Mucosa of rectum (tissue), 2 donors: ENCODE data around the gene SPAG6.
"Not testable (repeated sequence)": the region's sequence is repeated elsewhere in the genome, so short reads cannot be mapped to it uniquely, and the experiment has no call there.

Experiments used
- H3K27ac ChIP-seq, 2 donors: one replicate each; pipeline ENCODE4 v1.7.0; 2013; ENCODE audit warnings: inconsistent platforms in 2 of 2, low read depth in 2 of 2, low read length in 2 of 2
- H3K27me3 ChIP-seq, 2 donors: one replicate each; pipeline ENCODE4 v1.7.0; 2013; ENCODE audit warnings: low read length in 2 of 2; ENCODE audit not compliant: control insufficient read depth in 2 of 2, insufficient read depth in 2 of 2
- H3K36me3 ChIP-seq, 2 donors: one replicate each; pipeline ENCODE4 v1.7.0; 2013; ENCODE audit warnings: low read length in 2 of 2; ENCODE audit not compliant: control insufficient read depth in 2 of 2, insufficient read depth in 2 of 2
- H3K4me1 ChIP-seq, 2 donors: one replicate each; pipeline ENCODE4 v1.7.0; 2013; ENCODE audit warnings: low read length in 2 of 2, mild to moderate bottlenecking in 1 of 2; ENCODE audit not compliant: control insufficient read depth in 2 of 2, insufficient read depth in 2 of 2
- H3K4me3 ChIP-seq, 2 donors: one replicate each; pipeline ENCODE4 v1.7.0; 2013; ENCODE audit warnings: low read length in 2 of 2
- H3K9ac ChIP-seq, 2 donors: one replicate each; pipeline ENCODE4 v1.7.0; 2013; ENCODE audit warnings: low read length in 2 of 2, low read depth in 1 of 2, mild to moderate bottlenecking in 1 of 2
- H3K9me3 ChIP-seq, 2 donors: one replicate each; pipeline ENCODE4 v1.7.0; 2013; ENCODE audit warnings: low read length in 2 of 2; ENCODE audit not compliant: control insufficient read depth in 2 of 2
- donor health status: healthy.
- donor health status: Normal muscosa, but diverticular disease.

SPAG6 gene

GRCh38 chr10:22351131-22351703 is 5.9 kb downstream of the SPAG6 start:
- H3K4me3 ChIP-seq: no peak overlapping the region
- H3K27ac ChIP-seq: no peak overlapping the region
- H3K9me3 ChIP-seq: no peaks in the 10 kb centered on the region
- no peak overlapping the region for H3K9ac ChIP-seq
- no peaks in the 10 kb centered on the region for H3K36me3 ChIP-seq
- no peaks in the 10 kb centered on the region for H3K4me1 ChIP-seq
- peaks cover 1 to 6% of the 10 kb centered on the region in 2 donors for H3K27me3 ChIP-seq

- H3K4me3 ChIP-seq: no peak overlapping the region
Observed at GRCh38 chr10:22356324-22356873, 11.1 kb downstream of the SPAG6 start.

GRCh38 chr10:22357770-22358169 is 12.5 kb downstream of the SPAG6 start:
- H3K27ac ChIP-seq, H3K36me3 ChIP-seq, H3K4me3 ChIP-seq, H3K9ac ChIP-seq, H3K9me3 ChIP-seq, H3K4me1 ChIP-seq, H3K27me3 ChIP-seq: not testable (repeated sequence)

More at GRCh38 chr10:22356324-22356873, 11.1 kb downstream of the SPAG6 start:
- Histone ChIP-seq H3K36me3 (no peaks in the 10 kb centered on the region), H3K9me3 (no peaks in the 10 kb centered on the region), H3K9ac (no peak overlapping the region), H3K27me3 (no peaks in the 10 kb centered on the region), H3K4me1 (no peaks in the 10 kb centered on the region), H3K27ac (no peak overlapping the region)

- Histone ChIP-seq H3K27ac (no peak overlapping the region), H3K9me3 (no peaks in the 10 kb centered on the region), H3K4me1 (no peaks in the 10 kb centered on the region), H3K36me3 (no peaks in the 10 kb centered on the region), H3K9ac (no peak overlapping the region), H3K27me3 (peaks cover 0 to 2% of the 10 kb centered on the region in 2 donors), H3K4me3 (no peak overlapping the region)
Observed at GRCh38 chr10:22363305-22363704, 18.0 kb downstream of the SPAG6 start.

- no peaks in the 10 kb centered on the region for H3K4me1 ChIP-seq
- no peaks in the 10 kb centered on the region for H3K9me3 ChIP-seq
Observed at GRCh38 chr10:22364407-22365140, 19.3 kb downstream of the SPAG6 start.

GRCh38 chr10:22365233-22365632 is 19.9 kb downstream of the SPAG6 start:
- H3K27me3 ChIP-seq: peaks cover 0 to 2% of the 10 kb centered on the region in 2 donors
- H3K4me3 ChIP-seq: no peak overlapping the region
- no peak overlapping the region for H3K9ac ChIP-seq
- H3K27ac ChIP-seq: no peak overlapping the region
- H3K36me3 ChIP-seq: no peaks in the 10 kb centered on the region
- no peaks in the 10 kb centered on the region for H3K9me3 ChIP-seq
- no peaks in the 10 kb centered on the region for H3K4me1 ChIP-seq

More at GRCh38 chr10:22364407-22365140, 19.3 kb downstream of the SPAG6 start:
- no peaks in the 10 kb centered on the region for H3K36me3 ChIP-seq
- no peak overlapping the region for H3K9ac ChIP-seq
- H3K4me3 ChIP-seq: no peak overlapping the region
- H3K27me3 ChIP-seq: peaks cover 0 to 2% of the 10 kb centered on the region in 2 donors
- no peak overlapping the region for H3K27ac ChIP-seq

- Histone ChIP-seq H3K36me3 (no peaks in the 10 kb centered on the region), H3K9me3 (no peaks in the 10 kb centered on the region), H3K27ac (no peak overlapping the region), H3K9ac (no peak overlapping the region), H3K27me3 (peaks cover 0 to 2% of the 10 kb centered on the region in 2 donors), H3K4me1 (no peaks in the 10 kb centered on the region), H3K4me3 (no peak overlapping the region)
Observed at GRCh38 chr10:22365644-22366434, 20.5 kb downstream of the SPAG6 start.

- no peaks in the 10 kb centered on the region for H3K36me3 ChIP-seq
Observed at GRCh38 chr10:22366435-22366703, 21.1 kb downstream of the SPAG6 start.

GRCh38 chr10:22366771-22367170 is 21.5 kb downstream of the SPAG6 start:
- no peak overlapping the region for H3K4me3 ChIP-seq
- no peaks in the 10 kb centered on the region for H3K36me3 ChIP-seq
- H3K9me3 ChIP-seq: no peaks in the 10 kb centered on the region
- peaks cover 0 to 2% of the 10 kb centered on the region in 2 donors for H3K27me3 ChIP-seq
- H3K9ac ChIP-seq: no peak overlapping the region
- no peaks in the 10 kb centered on the region for H3K4me1 ChIP-seq
- no peak overlapping the region for H3K27ac ChIP-seq

More at GRCh38 chr10:22366435-22366703, 21.1 kb downstream of the SPAG6 start:
- no peak overlapping the region for H3K9ac ChIP-seq
- H3K9me3 ChIP-seq: no peaks in the 10 kb centered on the region
- peaks cover 0 to 2% of the 10 kb centered on the region in 2 donors for H3K27me3 ChIP-seq
- no peaks in the 10 kb centered on the region for H3K4me1 ChIP-seq
- H3K4me3 ChIP-seq: no peak overlapping the region
- H3K27ac ChIP-seq: no peak overlapping the region

- Histone ChIP-seq H3K27ac (no peak overlapping the region), H3K4me3 (no peak overlapping the region), H3K9ac (no peak overlapping the region), H3K4me1 (no peaks in the 10 kb centered on the region), H3K9me3 (no peaks in the 10 kb centered on the region), H3K27me3 (peaks cover 0 to 2% of the 10 kb centered on the region in 2 donors), H3K36me3 (no peaks in the 10 kb centered on the region)
Observed at GRCh38 chr10:22367471-22367870, 22.2 kb downstream of the SPAG6 start.
